Suppressor macrophage (primary cell): Measurements from ENCODE around the gene TPM1.

Source experiments
- DNase-seq, 4 experiments: peaks; one replicate each; pipeline ENCODE4 v3.0.0-alpha.2; 2020 to 2022

Gene TPM1

DNA sequence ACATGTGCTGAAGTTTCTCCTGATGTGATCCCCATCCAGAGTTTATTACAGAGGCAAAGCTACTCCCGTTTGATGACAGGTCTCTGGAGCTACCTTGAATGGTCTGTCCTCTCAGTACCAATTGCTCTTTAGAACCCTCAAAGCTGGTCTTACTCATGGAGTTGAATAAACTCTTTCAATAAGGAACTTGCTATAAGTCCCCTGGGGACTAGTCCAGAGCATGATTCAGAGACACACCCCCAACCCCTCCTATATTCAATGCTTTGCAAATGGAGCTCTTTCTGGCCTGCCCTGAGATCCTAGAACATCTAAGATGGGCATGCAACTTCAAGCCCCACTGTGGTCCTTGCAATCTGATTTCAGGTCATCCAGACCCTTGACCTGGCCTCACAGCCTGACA is 23.9 kb upstream of the TPM1 start:
- peak in 1 of 4 experiments; percentile 10 for DNase-seq

DNA sequence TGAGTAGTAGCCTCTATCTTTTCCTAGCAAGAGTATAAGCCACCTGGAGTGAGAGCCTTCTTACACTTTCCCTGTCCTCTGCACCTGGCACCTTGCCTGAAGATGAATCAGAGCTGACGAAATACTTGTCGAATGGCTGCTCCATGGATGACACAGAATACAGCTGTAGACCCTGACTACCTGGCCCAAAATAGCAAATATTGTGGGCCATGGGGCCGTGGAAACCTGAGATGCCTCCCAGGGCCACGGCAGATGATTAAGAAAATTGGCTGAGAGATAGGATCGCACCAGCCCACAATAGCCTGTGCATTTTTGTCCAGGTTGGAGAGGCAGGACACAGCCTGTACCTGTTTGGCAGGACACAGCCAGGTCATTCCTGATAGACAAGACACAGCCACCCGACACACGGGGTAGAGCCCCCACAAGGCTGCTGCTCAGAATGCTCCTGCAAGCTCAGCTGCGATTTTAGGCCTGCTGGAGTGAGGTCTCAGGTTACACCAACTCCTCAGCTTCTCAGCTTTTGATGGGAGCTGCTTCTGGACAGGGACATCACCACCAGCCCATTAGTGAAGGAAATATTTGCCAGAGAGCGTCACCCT is 22.9 kb upstream of the TPM1 start:
- no peak for DNase-seq

DNA sequence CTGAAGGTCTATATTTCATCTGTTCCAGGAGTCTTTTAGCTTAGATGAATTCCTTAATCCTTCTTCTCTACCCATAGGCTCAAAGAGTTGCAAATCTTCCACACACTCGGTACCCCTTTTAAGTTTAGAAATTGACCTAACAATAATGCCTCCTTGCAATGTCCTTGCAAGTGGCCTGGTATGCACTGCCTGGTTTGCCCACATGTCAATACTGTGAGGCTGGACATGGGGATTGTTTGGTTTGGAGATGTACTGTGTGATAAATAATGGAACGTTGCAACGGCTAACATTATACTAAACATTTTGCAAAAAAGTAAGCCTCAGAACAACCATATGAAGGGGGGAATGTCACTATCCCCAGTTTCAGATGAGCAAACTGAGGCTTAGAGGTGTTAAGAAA is 22.4 kb upstream of the TPM1 start:
- no peak for DNase-seq

DNA sequence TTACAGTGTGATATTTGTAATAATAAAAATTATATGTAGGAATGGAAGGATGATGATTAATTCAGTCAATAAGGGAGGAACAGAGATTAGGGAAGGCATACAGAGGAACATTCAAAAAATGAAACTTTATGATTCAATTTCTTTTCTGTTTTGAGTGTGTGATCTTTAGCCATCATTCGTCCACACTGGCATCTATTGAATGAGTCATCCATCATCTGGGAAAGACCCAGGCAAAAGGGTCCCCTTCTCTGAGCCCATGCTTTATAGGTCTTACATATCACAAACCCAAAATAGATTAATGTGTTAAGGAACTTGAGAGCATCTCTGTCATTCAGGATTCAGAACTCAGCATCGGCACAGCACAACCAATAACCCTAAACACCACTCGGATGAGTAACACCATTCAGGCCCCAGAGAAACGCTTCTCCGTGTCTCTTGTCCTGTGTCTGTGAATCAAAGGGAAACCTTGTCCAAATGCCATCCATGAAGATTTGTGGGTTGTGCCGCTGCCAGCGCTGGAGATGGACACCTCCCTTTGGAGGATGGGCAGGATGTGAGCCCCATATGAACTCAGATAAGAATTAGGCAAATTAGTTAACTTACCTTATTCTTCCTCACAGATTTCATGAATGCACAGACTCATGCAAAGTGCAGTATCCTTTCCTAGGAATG is 21.7 kb upstream of the TPM1 start:
- no peak for DNase-seq

DNA sequence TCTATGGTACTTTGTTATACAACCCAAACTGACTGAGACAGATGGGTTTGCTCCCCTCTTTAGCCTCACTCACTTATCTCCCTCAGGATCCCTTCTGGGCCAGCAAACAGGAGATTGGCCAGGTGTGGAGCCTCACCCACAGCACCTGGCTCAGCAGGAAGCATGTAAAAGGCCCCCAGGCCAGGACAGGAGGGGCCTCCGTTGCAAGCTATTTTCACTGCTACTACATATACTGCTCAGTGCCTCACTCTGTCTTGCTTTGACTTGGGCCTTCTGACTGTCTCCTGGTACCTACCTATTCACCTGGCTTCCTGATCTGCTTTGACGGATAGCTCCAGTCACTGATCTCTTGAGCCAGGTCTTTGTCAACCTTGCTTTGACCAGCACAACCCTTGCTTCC is 20.4 kb upstream of the TPM1 start:
- DNase-seq, result no peak

DNA sequence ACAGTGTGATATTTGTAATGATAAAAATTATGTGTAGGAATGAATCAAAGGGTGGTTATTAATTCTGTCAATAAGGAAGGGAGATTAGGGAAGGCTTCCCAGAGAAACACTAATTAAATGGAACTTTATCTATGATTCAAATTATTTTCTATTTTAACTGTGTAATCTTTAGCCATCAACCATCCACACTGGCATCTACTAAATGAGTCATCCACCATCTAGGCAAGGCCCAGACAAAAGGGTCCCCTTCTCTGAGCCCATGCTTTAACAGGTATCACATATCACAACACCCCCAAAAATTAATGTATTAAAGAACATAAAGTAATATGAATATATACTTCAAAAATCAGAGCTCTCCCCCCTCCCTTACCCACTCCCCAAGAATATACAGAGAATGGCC is 19.9 kb upstream of the TPM1 start:
- no peak for DNase-seq

DNA sequence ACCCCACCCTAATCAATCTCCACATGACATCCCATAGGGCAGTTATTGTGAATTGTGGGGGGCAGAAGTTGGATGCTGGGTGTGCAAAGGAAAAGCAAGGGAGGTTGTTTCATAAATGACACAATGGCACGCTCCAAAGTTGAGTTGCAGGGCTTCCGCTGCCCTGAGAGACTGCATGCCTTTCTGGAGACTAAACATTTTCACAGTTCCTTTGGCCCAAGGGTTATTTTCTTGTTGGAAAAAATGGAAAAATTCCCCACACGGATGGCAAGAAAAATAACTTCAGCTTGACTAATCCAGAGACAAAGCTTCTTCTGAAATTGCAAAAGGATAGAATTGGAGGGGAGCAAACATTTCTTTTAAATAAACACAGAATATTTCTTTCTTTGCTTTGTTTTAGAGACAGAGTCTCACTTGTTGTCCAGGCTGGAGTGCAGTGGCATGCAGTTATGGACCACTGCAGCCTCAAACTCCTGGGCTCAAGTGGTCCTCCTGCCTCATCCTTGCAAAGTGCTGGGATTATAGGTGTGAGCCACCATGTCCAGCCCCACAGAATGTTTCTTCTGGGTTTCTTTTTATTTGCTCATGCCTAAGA is 19.1 kb upstream of the TPM1 start:
- no peak for DNase-seq

DNA sequence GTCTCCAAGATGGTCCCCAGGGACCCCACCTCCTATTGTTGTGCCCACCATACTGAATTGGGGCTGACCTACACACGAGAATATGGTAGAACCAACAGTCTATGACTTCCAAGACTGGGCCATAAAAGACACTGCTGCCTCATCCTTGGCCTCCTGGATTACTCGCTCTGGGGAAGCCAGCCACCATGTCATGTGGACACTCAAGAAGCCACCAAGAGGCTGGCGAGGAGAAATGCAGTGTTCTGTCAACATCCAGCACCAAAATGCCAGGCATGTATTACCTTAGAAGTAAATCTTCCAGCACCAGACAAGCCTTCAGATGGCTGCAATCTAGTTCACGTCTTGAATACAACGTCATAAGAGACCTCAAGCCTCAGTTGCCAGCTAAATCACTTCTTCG is 17.1 kb upstream of the TPM1 start:
- peak in 3 of 4 experiments; percentile 15 to 23 (median 19) for DNase-seq

DNA sequence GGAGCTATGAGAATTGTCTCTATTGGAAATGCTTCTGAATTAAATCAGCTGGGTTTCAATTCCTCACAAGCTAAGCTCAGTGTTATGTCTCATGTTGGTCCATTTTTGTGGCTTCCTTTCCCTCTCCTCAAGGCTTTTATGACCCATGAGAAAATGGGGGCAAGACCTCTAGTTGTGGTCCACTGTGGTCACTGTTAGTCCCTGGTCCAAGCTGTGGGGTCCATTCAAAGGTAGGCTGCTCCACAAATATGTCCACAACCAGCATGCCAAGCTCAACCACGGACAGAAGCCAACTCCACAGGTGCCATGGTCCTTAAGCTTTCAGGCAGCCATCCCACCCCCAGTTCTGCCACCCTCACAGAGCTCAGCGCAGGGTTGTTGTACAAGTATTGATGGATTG is 14.9 kb upstream of the TPM1 start:
- DNase-seq, result no peak

DNA sequence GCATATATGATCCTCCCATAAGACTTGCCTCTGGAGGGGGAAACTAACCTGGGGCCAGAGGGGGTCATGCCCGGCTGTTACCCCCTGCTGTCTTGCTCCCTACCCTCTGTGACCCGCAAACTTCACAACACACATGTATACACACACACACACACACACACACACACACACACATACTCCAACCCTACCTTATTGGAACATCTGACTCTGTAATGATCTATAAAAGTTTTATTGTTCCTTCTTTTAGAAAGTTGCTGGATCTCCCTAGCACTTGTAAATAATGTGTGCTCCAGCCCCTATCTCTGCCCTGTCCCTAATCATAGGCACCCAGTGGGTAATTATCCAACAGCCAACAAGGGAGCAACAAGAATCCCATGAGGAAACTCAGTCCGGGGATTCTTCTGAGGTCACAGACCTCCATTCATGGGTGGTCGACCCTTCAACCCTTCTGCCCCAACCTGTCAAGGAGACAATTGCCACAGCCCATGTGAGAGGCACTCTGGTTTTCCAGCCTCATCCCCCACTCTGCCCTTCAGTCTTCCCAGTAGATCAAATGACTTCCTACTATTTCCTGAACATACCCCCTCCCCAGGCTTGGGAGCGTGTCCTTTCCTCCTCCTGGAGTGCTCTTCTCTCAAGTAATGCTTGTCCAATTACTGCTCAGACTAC is 14.0 kb upstream of the TPM1 start:
- DNase-seq, result no peak

DNA sequence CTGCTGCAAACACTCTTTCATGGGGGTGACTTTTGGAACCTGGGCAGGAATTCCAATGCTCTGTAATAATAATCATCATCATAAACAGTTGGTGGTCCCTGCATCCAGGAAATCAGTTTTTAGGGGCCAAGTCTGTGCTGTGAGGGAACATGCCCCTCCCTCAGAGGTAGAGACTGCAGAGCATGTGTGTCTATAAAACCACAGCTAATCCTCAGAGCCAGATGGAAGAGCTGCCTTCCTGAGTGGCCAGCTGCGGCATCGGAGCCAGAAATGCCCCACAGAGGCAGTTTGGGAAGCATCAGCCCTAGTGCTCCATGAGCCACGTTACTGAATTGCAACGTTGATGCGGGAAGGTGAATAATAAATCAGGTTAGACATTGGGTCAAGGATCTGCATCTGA is 12.9 kb upstream of the TPM1 start:
- DNase-seq, result no peak

DNA sequence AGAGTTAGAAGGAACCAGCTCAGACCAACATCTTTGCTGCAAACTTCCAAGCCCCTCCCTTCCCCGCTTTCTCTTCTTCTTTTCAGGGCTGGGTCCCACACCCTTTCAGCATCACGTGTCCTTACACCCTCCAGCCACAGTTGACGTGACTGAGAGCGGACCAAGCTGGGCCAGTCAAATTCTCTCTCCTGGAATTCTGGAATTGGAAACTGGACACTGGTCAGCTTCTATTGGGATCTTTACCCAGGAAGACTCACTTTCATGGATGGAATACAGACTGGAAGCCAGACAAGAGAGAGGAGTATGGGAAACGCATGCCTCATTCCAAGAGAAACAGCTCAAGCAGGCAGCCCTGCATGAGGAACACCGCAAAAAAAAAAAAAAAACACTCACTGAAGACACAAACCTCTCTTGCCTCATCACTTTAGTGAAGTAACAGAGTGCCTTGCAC is 12.4 kb upstream of the TPM1 start:
- DNase-seq, result peak; percentile 59 to 84 (median 70)

DNA sequence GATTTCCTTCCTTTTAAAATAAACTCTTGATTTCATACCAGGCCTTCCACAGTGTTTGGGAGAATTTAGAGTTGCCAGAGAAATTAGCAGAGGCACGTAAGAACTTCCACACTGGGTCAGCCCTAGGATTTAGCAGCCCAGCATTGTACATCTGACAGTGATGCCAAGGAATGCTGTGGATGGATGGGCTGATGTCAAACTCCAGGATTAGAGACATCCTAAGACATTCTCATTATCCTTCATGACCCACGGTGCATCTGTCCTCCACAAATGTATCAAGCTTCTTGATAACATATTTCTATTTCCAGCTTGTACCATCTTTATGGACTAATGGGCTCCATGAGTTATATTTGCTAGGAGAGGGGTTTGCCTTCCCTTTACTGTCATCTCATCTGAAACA is 8.0 kb upstream of the TPM1 start:
- DNase-seq, result no peak

DNA sequence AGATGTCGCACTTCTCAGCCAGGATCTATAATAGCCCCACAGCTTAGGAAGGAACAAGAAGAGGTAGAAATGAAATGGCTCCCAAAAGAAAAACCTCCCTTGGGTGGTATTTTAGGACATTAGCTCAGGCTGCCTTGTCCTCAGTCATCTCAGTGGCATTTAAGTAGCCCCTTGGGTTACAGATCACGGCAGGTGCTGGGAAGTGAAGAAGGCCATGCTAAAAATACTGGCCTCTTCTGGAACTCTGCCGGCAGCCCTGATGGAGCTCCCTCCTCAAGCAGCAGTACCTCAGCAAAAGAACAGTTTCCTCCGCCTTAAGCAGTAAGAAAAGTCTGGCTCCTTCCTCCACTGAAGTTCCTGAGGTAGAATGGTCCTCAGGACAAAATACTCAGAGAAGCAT is 7.3 kb upstream of the TPM1 start:
- no peak for DNase-seq

DNA sequence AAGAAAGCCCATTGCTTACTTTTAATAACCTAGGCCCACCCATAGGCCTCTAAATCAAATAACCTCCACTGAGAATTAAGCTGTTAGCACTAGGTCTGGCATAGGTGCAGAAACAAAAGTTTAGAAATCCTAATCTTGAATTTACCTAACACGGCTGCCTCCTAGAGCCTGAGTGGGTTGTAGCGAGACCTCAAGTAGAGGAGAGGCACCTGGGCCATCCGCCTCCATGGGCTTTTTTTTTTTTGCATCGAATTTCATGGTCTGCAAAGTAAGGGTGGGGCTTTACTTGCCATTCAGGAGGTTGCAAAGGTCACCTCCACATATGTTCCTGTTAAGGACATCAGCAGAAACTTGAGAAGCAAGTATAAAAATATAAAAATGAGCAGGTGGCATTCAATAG is 6.6 kb upstream of the TPM1 start:
- no peak for DNase-seq

DNA sequence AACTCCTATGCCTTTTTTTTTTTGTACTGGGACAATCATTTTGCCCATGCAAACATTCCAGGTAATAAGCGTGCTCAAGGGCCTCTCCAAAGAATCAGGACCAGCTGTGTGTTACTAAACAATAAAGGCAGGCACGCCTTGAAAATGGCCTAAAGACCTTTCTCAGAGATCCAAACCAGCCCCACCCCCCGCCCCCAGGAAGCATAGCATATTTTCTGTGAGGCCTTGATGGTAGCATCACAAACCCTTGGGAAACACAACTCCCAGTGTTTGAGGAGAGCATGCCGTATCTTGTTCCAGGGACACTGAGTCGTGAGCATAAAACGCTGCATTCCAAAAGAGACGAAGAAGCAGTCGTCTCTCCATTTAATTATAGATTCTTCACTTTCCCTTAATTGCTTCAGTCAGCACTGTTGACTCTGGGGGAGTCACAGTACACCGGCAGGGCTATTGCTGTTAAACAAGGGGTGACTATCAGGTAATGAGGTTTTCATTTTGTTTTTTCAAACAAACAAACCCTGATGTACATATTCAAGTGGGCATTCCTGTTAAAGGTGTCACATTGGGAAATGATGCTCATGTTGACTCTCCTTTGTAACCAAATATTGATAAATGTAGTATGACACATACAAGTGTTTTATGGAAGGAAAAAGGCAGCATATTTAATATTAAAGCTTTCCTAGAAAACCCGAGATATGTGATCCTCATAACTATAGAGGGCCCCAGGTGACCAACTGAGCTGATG is 4.4 kb upstream of the TPM1 start:
- DNase-seq, result no peak

DNA sequence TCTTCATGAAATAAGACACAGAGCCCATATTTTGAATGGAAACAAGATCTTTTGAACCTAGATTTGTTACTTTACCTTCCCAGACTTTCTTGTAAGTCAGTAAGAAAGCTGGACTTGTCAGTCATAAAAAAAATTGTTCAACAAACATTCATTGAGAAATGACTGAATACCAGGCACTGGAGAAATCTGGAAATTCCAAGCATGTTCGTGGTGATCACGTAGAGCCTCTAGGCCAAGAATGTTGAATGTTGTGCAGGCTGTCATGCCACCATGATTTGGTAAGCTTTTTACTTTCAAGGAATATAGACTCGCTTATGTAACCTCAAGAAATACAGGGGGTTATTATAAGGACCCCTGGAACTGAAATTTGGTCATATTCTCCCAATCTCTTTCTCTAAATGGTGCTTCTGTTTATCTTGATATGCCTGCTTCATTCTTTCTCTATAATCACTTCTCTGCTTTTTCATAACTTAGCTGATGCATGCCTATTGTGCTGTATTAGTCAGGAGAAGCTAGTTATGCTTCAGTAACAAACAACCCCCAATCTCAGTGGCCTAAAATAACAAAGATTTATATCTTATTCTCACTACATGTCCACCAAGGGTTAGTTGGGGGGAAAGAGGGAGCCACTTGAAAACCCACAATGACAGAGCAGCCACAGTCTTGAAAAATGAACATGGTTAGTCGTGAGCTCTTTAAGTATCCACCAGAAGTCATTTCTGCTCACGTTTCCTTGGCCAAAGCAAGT is 3.4 kb upstream of the TPM1 start:
- no peak for DNase-seq

DNA sequence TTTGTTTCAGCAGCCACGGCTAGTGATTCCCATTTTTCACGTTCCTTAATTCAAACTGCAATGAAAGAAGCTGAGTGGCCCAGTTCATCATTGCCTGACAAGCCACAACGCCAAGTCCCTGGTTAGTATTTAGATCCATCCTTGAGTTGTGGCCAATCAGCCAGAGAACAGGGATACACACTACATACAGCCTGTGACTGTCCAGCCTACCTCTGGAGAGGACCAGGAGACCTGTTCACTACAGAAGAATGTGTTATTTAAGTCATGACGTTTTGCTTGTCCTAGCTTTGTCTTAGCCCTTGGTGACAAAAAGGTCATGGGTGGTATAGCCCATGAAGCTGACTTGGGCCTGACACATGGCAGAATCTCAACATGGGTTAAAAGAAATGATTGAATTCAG is 2.7 kb upstream of the TPM1 start:
- DNase-seq, result no peak

DNA sequence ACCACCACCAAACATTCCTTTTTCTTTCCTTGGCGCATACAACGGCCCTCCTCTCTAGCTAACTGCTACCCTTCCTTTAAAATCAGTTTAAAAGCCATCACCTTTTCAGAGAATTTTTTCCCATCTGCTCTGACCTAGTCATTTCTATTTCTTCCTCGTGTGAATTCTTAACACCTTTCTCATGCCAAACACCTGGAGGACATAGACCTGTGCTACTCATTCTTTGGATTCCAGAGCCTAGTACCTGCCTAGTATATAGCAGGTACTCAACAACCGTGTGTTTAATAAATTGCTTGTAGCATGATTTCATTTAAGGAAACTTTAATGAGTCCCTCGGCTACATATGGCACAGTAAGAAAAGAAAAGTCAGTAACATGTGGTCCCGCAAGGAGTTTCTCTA is 2.0 kb upstream of the TPM1 start:
- no peak for DNase-seq

DNA sequence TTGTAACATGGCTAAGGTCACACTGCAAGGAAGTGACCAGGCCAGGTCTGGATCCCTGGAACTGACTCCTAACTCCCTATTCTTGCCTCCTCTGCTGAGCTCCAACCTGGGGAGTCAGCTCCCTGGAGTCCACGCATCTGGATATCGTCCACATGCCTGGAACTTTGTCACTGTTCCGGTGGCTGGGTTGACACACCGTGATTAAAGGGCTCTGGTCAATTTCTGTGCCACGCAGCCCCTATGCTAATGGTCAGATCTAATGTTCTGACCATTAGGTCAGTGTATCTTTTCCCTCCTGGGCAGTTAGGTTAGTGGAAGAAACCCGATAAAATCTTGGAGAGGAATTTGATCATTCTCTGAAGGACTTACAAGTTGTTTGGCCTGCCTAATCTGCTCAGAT is 1.6 kb upstream of the TPM1 start:
- DNase-seq, result no peak

DNA sequence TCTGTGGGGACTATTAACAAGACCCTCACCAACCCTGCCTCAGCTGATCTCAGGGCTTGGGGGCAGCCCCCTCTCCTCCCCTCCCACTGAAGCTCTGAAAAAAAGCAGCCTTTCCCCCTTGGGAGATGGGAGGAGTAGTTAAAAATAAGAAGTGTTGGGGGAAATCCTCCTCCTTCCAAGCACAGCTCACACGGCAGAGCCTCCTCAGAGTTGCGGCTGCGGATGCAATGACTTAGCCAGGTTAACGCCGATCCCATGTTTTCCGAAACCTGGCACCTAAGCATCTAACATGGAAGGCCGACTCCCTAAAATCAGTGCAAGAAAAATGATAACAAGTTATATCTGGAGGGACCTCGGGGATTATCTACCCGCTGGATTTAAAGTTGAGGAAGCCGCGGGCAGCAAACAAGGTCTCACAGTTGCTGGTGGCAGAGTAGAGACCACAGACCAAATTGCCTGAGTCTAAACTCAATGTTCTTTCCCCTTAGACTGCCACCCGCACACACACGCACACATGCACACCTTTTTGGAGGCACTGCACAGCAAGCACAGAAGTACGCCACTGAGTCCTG is 1.1 kb upstream of the TPM1 start:
- no peak for DNase-seq

DNA sequence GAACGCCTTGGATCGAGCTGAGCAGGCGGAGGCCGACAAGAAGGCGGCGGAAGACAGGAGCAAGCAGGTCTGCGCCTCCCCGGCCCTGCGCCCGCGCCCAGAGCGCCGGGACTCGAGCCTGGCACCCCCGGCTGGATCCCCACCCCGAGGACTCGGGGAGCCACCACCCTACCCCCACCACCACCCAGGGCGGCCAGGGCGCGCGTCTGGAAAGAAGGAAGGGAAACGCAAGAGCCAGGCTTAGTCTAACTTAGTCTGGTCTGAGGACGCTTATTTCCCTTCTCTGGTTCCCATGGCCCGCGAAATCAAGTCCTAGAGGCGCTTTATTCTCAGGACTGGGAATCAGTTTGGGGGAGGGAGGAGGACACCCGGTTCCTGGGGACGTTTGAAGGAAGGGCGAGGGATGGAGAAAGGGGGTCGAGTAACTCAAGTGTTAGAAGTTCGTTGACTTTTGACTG is 359 bp downstream of the TPM1 start:
- DNase-seq, result peak in 3 of 4 experiments; percentile 27 to 50 (median 33)
